Endodermal cell (in vitro differentiated cells): ENCODE data around the gene PSMB7. TPM values are rescaled to one million over a fixed set of nuclear protein-coding genes. Genes with fewer than 3 reads are reported as not detected.

Experiments
- DNase-seq: peaks from one replicate; pipeline ENCODE4 v3.0.0-alpha.2; 2017
- H3K27ac ChIP-seq: 2 replicates; pipeline ENCODE4 v1.5.1; 2013; ENCODE audit warnings: mild to moderate bottlenecking, low read depth, low read length, moderate library complexity
- H3K27me3 ChIP-seq: 2 replicates; pipeline ENCODE4 v1.6.1; 2013; ENCODE audit warnings: mild to moderate bottlenecking, low read length, moderate library complexity; ENCODE audit not compliant: insufficient read depth, control insufficient read depth, poor library complexity, severe bottlenecking
- H3K36me3 ChIP-seq: 2 replicates; pipeline ENCODE4 v1.7.0; 2013; ENCODE audit warnings: mild to moderate bottlenecking, low read length, moderate library complexity; ENCODE audit not compliant: control insufficient read depth, insufficient read depth
- H3K4me1 ChIP-seq: one replicate; pipeline ENCODE4 v1.7.0; 2013; ENCODE audit warnings: low read length; ENCODE audit not compliant: control insufficient read depth, insufficient read depth
- H3K4me3 ChIP-seq: 2 replicates; pipeline ENCODE4 v1.5.1; 2013; ENCODE audit warnings: mild to moderate bottlenecking, low read length, moderate library complexity
- H3K9ac ChIP-seq: 2 replicates; pipeline ENCODE4 v1.6.1; 2013; ENCODE audit warnings: mild to moderate bottlenecking, low read length, moderate library complexity; ENCODE audit not compliant: poor library complexity, severe bottlenecking; ENCODE audit errors: extremely low read depth
- H3K9me3 ChIP-seq: 2 replicates; pipeline ENCODE4 v1.6.1; 2013; ENCODE audit warnings: mild to moderate bottlenecking, low read length, moderate library complexity; ENCODE audit not compliant: control insufficient read depth
- H3K27ac Mint-ChIP-seq: 2 replicates; pipeline ENCODE4 v1.8.0; 2020; ENCODE audit warnings: mixed read lengths
- H3K27me3 Mint-ChIP-seq: 2 replicates; pipeline ENCODE4 v1.8.0; 2021; ENCODE audit warnings: mild to moderate bottlenecking, mixed read lengths; ENCODE audit not compliant: insufficient read depth
- H3K36me3 Mint-ChIP-seq: 2 replicates; pipeline ENCODE4 v1.8.0; 2020; ENCODE audit warnings: low read depth, mixed read lengths
- H3K4me1 Mint-ChIP-seq: 2 replicates; pipeline ENCODE4 v1.8.0; 2020; ENCODE audit warnings: mixed read lengths
- H3K4me3 Mint-ChIP-seq: 2 replicates; pipeline ENCODE4 v1.8.0; 2020; ENCODE audit warnings: mild to moderate bottlenecking, moderate library complexity, mixed read lengths
- H3K9me3 Mint-ChIP-seq: 2 replicates; pipeline ENCODE4 v1.8.0; 2020; ENCODE audit warnings: mild to moderate bottlenecking, mixed read lengths
- WGBS, 2 experiments: methylation state at CpG; one replicate each; pipeline versions ENCODE4 v1.1.5 to v1.1.7; 2013; ENCODE audit warnings: missing lambda C conversion rate in 2 of 2, mixed read lengths in 1 of 2; ENCODE audit not compliant: insufficient coverage in 1 of 2, insufficient read length in 1 of 2; 5-methylcytosine and 5-hydroxymethylcytosine counted together
- total RNA-seq, 2 donors: library from RNA; stranded (reverse); fragmentation: NEBNext Ultra II Directional in 1 of 2; extraction: Animal tissue kit (Norgen Biotek cat#: 25700) in 1 of 2; gene quantifications; 2 replicates in 1 of 2; 3 replicates in 1 of 2; pipeline ENCODE4 v1.2.1, GENCODE V29; 2021
- TF ChIP-seq, protein P1 (sequence below): fragments of 200-600 bp; sonication (generic); conservative IDR thresholded peaks from 2 replicates; pipeline ENCODE4 v1.5.0; 2021; ENCODE audit warnings: antibody characterized with exemption, mild to moderate bottlenecking

The PSMB7 gene
- total RNA-seq, 2 donors from 2014 or later: 203 to 223 TPM

GRCh38 chr9:124455820-124456219 is 40.6 kb upstream of the PSMB7 start:
- TF ChIP-seq, protein P1, sequence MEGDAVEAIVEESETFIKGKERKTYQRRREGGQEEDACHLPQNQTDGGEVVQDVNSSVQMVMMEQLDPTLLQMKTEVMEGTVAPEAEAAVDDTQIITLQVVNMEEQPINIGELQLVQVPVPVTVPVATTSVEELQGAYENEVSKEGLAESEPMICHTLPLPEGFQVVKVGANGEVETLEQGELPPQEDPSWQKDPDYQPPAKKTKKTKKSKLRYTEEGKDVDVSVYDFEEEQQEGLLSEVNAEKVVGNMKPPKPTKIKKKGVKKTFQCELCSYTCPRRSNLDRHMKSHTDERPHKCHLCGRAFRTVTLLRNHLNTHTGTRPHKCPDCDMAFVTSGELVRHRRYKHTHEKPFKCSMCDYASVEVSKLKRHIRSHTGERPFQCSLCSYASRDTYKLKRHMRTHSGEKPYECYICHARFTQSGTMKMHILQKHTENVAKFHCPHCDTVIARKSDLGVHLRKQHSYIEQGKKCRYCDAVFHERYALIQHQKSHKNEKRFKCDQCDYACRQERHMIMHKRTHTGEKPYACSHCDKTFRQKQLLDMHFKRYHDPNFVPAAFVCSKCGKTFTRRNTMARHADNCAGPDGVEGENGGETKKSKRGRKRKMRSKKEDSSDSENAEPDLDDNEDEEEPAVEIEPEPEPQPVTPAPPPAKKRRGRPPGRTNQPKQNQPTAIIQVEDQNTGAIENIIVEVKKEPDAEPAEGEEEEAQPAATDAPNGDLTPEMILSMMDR: no peak
- no peak overlapping the region for H3K4me3 Mint-ChIP-seq
- no peaks in the 10 kb centered on the region for H3K36me3 ChIP-seq
- DNase-seq: no peak
- no peak overlapping the region for H3K4me3 ChIP-seq
- H3K27me3 ChIP-seq: peaks cover 32% of the 10 kb centered on the region
- no peak overlapping the region for H3K27ac ChIP-seq
- no peak overlapping the region for H3K9ac ChIP-seq
- peaks cover 5% of the 10 kb centered on the region for H3K4me1 ChIP-seq
- H3K27ac Mint-ChIP-seq: no peak overlapping the region
- peaks cover 33% of the 10 kb centered on the region for H3K27me3 Mint-ChIP-seq
- no peaks in the 10 kb centered on the region for H3K36me3 Mint-ChIP-seq
- H3K4me1 Mint-ChIP-seq: peaks cover 2% of the 10 kb centered on the region
- 68 to 78% methylated on average over 5 to 7 of the region's 7 CpGs for WGBS, 2 experiments
- no peaks in the 10 kb centered on the region for H3K9me3 ChIP-seq
- no peaks in the 10 kb centered on the region for H3K9me3 Mint-ChIP-seq

- no peaks in the 10 kb centered on the region for H3K9me3 Mint-ChIP-seq
- 89 to 94% methylated on average over 10 to 14 of the region's 14 CpGs for WGBS, 2 experiments
- H3K27me3 ChIP-seq: peaks cover 37% of the 10 kb centered on the region
These were observed 39.7 kb upstream of the PSMB7 start for GRCh38 chr9:124454791-124455443.

GRCh38 chr9:124454296-124454695 is 39.1 kb upstream of the PSMB7 start:
- H3K4me1 ChIP-seq: peaks cover 6% of the 10 kb centered on the region
- no peak for DNase-seq
- H3K9ac ChIP-seq: no peak overlapping the region
- Mint-ChIP-seq H3K9me3 (no peaks in the 10 kb centered on the region), H3K4me1 (peaks cover 6% of the 10 kb centered on the region), H3K4me3 (no peak overlapping the region), H3K27me3 (peaks cover 39% of the 10 kb centered on the region), H3K36me3 (no peaks in the 10 kb centered on the region), H3K27ac (no peak overlapping the region)
- H3K27ac ChIP-seq: no peak overlapping the region
- peaks cover 37% of the 10 kb centered on the region for H3K27me3 ChIP-seq
- H3K36me3 ChIP-seq: no peaks in the 10 kb centered on the region
- no peaks in the 10 kb centered on the region for H3K9me3 ChIP-seq
- H3K4me3 ChIP-seq: no peak overlapping the region
- WGBS, 2 experiments: 93 to 97% methylated on average over 8 to 9 of the region's 9 CpGs
- TF ChIP-seq, protein P1: no peak

More at GRCh38 chr9:124454791-124455443, 39.7 kb upstream of the PSMB7 start:
- H3K36me3 ChIP-seq: no peaks in the 10 kb centered on the region
- H3K9me3 ChIP-seq: no peaks in the 10 kb centered on the region
- Mint-ChIP-seq H3K4me1 (peaks cover 6% of the 10 kb centered on the region), H3K27me3 (peaks cover 39% of the 10 kb centered on the region), H3K36me3 (no peaks in the 10 kb centered on the region), H3K4me3 (no peak overlapping the region), H3K27ac (no peak overlapping the region)
- H3K4me1 ChIP-seq: peaks cover 6% of the 10 kb centered on the region
- DNase-seq: no peak
- TF ChIP-seq, protein P1: no peak
- no peak overlapping the region for H3K27ac ChIP-seq
- H3K9ac ChIP-seq: no peak overlapping the region
- no peak overlapping the region for H3K4me3 ChIP-seq
